PC-9 (cell line): Measurements from ENCODE around the gene SAMHD1. TPM values are rescaled to one million over a fixed set of nuclear protein-coding genes. Genes with fewer than 3 reads are reported as not detected.
A peak's percentile ranks its signal among the peaks of the same experiment; 100 is the strongest.
"Not testable (repeated sequence)": the region's sequence is repeated elsewhere in the genome, so short reads cannot be mapped to it uniquely, and the experiment has no call there.

Experiments used
- Bru-seq: library from RNA; stranded (reverse); fragments of 400-500 nt; gene quantifications from one replicate; lab custom pipeline; 2021; lab: Mats Ljungman, UMichigan
- BruChase-seq, 2 experiments: library from RNA; stranded (reverse); fragments of 400-500 nt; gene quantifications; one replicate each; lab custom pipeline; 2021; lab: Mats Ljungman, UMichigan
- BruUV-seq: library from RNA; stranded (reverse); fragments of 400-500 nt; replicated peaks from 2 replicates; lab custom pipeline; 2021; lab: Mats Ljungman, UMichigan
- CTCF ChIA-PET: fragments of 300-600 bp; sonication (Branson Sonifier 250); formaldehyde crosslinking; loops from one replicate; lab custom pipeline; 2022; ENCODE audit warnings: antibody characterized with exemption; lab: Charles Lee
- POLR2A ChIA-PET: fragments of 300-600 bp; sonication (Branson Sonifier 250); formaldehyde crosslinking; loops from one replicate; lab custom pipeline; 2022; ENCODE audit warnings: antibody characterized with exemption; ENCODE audit not compliant: unreplicated experiment; lab: Charles Lee
- DNase-seq, 2 experiments: peaks; one replicate each; pipeline versions ENCODE4 v3.0.0 to v3.0.0-alpha.2; 2015 to 2022; ENCODE audit warnings: mixed read lengths in 1 of 2
- H2AFZ ChIP-seq: fragments of 200-600 bp; sonication (generic); 2 replicates; pipeline ENCODE4 v1.8.1; 2017; ENCODE audit warnings: antibody characterized with exemption
- H3F3A ChIP-seq: fragments of 200-600 bp; sonication (generic); 2 replicates; pipeline ENCODE4 v1.8.1; 2017; ENCODE audit warnings: antibody characterized with exemption, mild to moderate bottlenecking, low read depth; ENCODE audit not compliant: insufficient read depth
- H3K27ac ChIP-seq: fragments of 200-600 bp; sonication (generic); 2 replicates; pipeline ENCODE4 v1.6.1; 2016; ENCODE audit warnings: mixed run types
- H3K27me3 ChIP-seq: fragments of 200-600 bp; sonication (generic); 2 replicates; pipeline ENCODE4 v1.6.1; 2016; ENCODE audit warnings: low read depth, mixed run types; ENCODE audit not compliant: insufficient read depth
- H3K36me3 ChIP-seq: fragments of 200-600 bp; sonication (generic); 2 replicates; pipeline ENCODE4 v1.6.1; 2016; ENCODE audit warnings: low read depth, mixed run types
- H3K4me1 ChIP-seq: fragments of 200-600 bp; sonication (generic); replicated peaks from 2 replicates; pipeline ENCODE4 v1.6.1; 2016; ENCODE audit warnings: mixed run types; ENCODE audit not compliant: insufficient read depth
- H3K4me2 ChIP-seq: fragments of 200-600 bp; sonication (generic); 2 replicates; pipeline ENCODE4 v1.6.1; 2017; ENCODE audit warnings: mixed run types
- H3K4me3 ChIP-seq: fragments of 200-600 bp; sonication (generic); 2 replicates; pipeline ENCODE4 v1.6.1; 2016; ENCODE audit warnings: mixed run types
- H3K79me2 ChIP-seq: fragments of 200-600 bp; sonication (generic); 2 replicates; pipeline ENCODE4 v1.6.1; 2017; ENCODE audit warnings: low read depth, mixed run types
- H3K9me2 ChIP-seq: fragments of 200-600 bp; sonication (generic); 2 replicates; pipeline ENCODE4 v1.8.1; 2017; ENCODE audit warnings: mild to moderate bottlenecking; ENCODE audit not compliant: insufficient read depth
- H3K9me3 ChIP-seq: fragments of 200-600 bp; sonication (generic); 2 replicates; pipeline ENCODE4 v1.8.1; 2016; ENCODE audit warnings: low read depth; ENCODE audit not compliant: insufficient read depth
- H4K20me1 ChIP-seq: fragments of 200-600 bp; sonication (generic); 2 replicates; pipeline ENCODE4 v1.8.1; 2017; ENCODE audit not compliant: insufficient read depth
- CTCF ChIP-seq: fragments of 200-600 bp; sonication (generic); conservative IDR thresholded peaks from 2 replicates; pipeline ENCODE4 v1.6.1; 2017; ENCODE audit warnings: mixed run types, antibody characterized with exemption, mild to moderate bottlenecking, moderate library complexity
- EZH2 ChIP-seq: fragments of 200-600 bp; sonication (generic); IDR thresholded peaks from 2 replicates; pipeline ENCODE4 v1.8.0; 2017; ENCODE audit warnings: antibody characterized with exemption, low read depth
- intact Hi-C: fragments of 100-400 bp; cut with micrococcal nuclease; formaldehyde crosslinking; loops from one replicate; pipeline ENCODE4 v1.10.0; 2022; ENCODE audit not compliant: unreplicated experiment
- long read RNA-seq: library from polyadenylated mRNA; stranded (forward); transcript quantifications from one replicate; pipeline ENCODE4 v2.0.0, GENCODE V29; 2022
- total RNA-seq: library from RNA; stranded (reverse); gene quantifications from 2 replicates; pipeline ENCODE4 v1.2.3, GENCODE V29; 2021

Gene SAMHD1
- total RNA-seq, result 14.0 and 21.2 TPM in 2 replicates
- percentile 49 among the genes with signal in this experiment for Bru-seq, nascent RNA
- percentile 51 among the genes with signal in this experiment for BruChase-seq, experiment 1, labeled RNA remaining after a 2-hour chase
- percentile 54 among the genes with signal in this experiment for BruChase-seq, experiment 2, labeled RNA remaining after a 6-hour chase
- long read RNA-seq, full-length matches to known transcripts, result 11 of 17 reads
- long read RNA-seq, partial matches to known transcripts, result 2 of 17 reads
- long read RNA-seq, other reads (novel, unspliced or antisense), result 4 of 17 reads

- H3K27ac ChIP-seq, result no peak within 1 kb of the TSS; the same call in 1 of the 2 replicates
Observed at GRCh38 chr20:36951198-36951978, at the start of gene SAMHD1. Gene SAMHD1 (minus strand): TSS chr20:36951708. CDS start chr20:36951643, 65 bp downstream.

GRCh38 chr20:37000171-37000570 is 48.7 kb upstream of the SAMHD1 start:
- H3K4me1 ChIP-seq, POLR2A ChIA-PET, H3K9me2 ChIP-seq, intact Hi-C loops, CTCF ChIA-PET, H3K36me3 ChIP-seq, H3K27ac ChIP-seq, H2AFZ ChIP-seq, H4K20me1 ChIP-seq, H3F3A ChIP-seq, H3K4me3 ChIP-seq, H3K4me2 ChIP-seq, BruUV-seq, H3K79me2 ChIP-seq, H3K9me3 ChIP-seq, H3K27me3 ChIP-seq, DNase-seq: not testable (repeated sequence)

More at GRCh38 chr20:36951198-36951978, at the start of gene SAMHD1:
- no peaks in the 10 kb centered on the region for H3K79me2 ChIP-seq
- no peaks in the 10 kb centered on the region for H3K36me3 ChIP-seq
- ChIA-PET CTCF (no interaction called here), POLR2A (no interaction called here)
- H3K4me3 ChIP-seq, result peak within 1 kb of the TSS; percentile 82
- H3K4me1 ChIP-seq, result peaks cover 7% of the 10 kb centered on the region
- TF ChIP-seq EZH2 (no peak), CTCF (no peak)
- H2AFZ ChIP-seq, result peak within 1 kb of the TSS; percentile 91
- no peaks in the 10 kb centered on the region for H4K20me1 ChIP-seq
- no peaks in the 10 kb centered on the region for H3K27me3 ChIP-seq
- no peaks in the 10 kb centered on the region for H3F3A ChIP-seq
- H3K9me3 ChIP-seq, result no peaks in the 10 kb centered on the region
- H3K9me2 ChIP-seq, result no peaks in the 10 kb centered on the region
- intact Hi-C loops, result no loop called here
- BruUV-seq, result no TSS peak
- DNase-seq, result peak; percentile 96 to 99
- H3K4me2 ChIP-seq, result peak within 1 kb of the TSS; percentile 83

GRCh38 chr20:36998652-36999051 is 47.1 kb upstream of the SAMHD1 start:
- H3K4me1 ChIP-seq, result no peaks in the 10 kb centered on the region
- H4K20me1 ChIP-seq, result no peaks in the 10 kb centered on the region
- POLR2A ChIA-PET, result no interaction called here
- CTCF ChIA-PET, result no interaction called here
- H3K9me3 ChIP-seq, result no peaks in the 10 kb centered on the region
- H3K79me2 ChIP-seq, result no peaks in the 10 kb centered on the region
- intact Hi-C loops, result no loop called here
- no peaks in the 10 kb centered on the region for H3F3A ChIP-seq
- no peak overlapping the region for H3K27ac ChIP-seq
- no peak overlapping the region for H3K4me3 ChIP-seq
- no peaks in the 10 kb centered on the region for H3K36me3 ChIP-seq
- H2AFZ ChIP-seq, result no peak overlapping the region
- no peaks in the 10 kb centered on the region for H3K27me3 ChIP-seq
- H3K4me2 ChIP-seq, result no peak overlapping the region
- no peaks in the 10 kb centered on the region for H3K9me2 ChIP-seq
- no peak for DNase-seq
- TF ChIP-seq CTCF (no peak), EZH2 (no peak)
- BruUV-seq, result no TSS peak
